Measurements from ENCODE around the gene KCNIP4. TPM values are rescaled to one million over a fixed set of nuclear protein-coding genes. Genes with fewer than 3 reads are reported as not detected.

The KCNIP4 gene
- total and polyA plus RNA-seq, 11 donors, result 0.19 TPM; not detected in 10

DNA sequence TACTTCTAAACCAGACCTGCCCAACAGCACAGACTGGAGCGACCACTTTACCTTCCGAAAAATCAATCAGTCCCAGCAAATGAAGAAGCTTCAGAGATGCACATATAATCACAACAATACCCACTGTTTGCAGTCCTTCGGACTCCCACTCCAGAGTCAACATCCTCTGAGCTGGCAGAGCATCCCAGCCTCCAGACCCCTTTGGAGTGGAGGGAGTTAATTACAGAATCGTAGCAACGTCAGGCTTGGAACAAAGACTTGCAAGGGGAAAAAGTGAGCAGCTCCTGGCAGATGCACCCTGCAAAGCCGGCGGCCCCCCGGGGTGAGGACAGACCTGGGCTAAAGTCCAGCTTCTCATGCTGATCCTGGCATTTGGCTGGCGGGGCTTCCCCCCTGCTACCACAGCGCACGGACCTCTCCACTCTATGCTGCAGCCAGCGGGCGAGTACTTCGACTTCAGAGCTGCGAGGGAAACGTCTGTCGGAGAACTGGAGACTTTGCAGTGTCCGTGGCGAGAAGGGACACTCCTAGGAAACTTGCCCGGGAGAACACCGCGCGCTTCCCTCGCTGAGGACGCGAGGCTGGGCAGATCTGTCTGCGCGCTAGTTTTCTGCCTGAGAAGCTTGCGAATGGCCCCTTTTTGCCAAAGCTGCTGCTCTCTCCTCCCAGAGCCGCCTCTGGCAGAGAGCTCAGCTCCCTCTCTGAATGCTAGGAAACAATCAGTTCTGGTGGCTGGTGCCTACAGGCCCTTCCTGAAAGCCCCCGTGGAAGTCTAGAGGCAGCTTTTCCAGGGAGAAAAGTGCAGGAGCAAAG lies 964.6 kb downstream of the KCNIP4 start:
- TF ChIP-seq POLR2A (IDR thresholded peaks at IDR 0.05), result no peak
- TF ChIP-seq, protein P1, sequence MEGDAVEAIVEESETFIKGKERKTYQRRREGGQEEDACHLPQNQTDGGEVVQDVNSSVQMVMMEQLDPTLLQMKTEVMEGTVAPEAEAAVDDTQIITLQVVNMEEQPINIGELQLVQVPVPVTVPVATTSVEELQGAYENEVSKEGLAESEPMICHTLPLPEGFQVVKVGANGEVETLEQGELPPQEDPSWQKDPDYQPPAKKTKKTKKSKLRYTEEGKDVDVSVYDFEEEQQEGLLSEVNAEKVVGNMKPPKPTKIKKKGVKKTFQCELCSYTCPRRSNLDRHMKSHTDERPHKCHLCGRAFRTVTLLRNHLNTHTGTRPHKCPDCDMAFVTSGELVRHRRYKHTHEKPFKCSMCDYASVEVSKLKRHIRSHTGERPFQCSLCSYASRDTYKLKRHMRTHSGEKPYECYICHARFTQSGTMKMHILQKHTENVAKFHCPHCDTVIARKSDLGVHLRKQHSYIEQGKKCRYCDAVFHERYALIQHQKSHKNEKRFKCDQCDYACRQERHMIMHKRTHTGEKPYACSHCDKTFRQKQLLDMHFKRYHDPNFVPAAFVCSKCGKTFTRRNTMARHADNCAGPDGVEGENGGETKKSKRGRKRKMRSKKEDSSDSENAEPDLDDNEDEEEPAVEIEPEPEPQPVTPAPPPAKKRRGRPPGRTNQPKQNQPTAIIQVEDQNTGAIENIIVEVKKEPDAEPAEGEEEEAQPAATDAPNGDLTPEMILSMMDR (IDR thresholded peaks at IDR 0.05), result no peak
- Histone ChIP-seq H3K4me3 (no peak overlapping the region), H3K36me3 (no peaks in the 10 kb centered on the region), H3K4me1 (no peaks in the 10 kb centered on the region), H3K9me3 (no peaks in the 10 kb centered on the region), H3K27ac (peak overlapping the region in 1 of 12 donors; percentile 59), H3K27me3 (peaks cover 0 to 26% (median 0%) of the 10 kb centered on the region in 9 donors)
- no peak for ATAC-seq
- 5 to 6% (median 6%) methylated on average over 25 to 31 of the region's 31 CpGs for WGBS, 4 donors
- DNase-seq, result peak in 1 of 5 donors; percentile 54
- intact Hi-C loops (cut with DNase I), result no loop called here

DNA sequence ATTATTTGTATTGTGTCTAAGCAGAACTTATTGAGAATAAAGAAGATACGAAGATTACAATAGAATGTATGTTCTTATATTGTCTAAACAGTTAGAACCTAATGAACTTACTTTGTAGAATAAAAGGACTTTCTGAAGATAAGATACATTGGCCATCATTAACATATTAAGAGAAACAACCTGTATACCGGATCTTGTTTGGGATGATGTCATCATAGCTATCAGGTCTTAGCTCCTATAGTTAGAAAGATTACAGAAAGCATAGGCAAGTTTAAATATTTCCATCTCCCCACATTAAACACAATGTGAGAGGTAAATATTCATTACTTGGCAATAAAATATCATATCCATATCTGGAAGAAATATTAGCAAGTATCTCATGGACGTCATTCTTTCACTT lies 966.0 kb downstream of the KCNIP4 start:
- TF ChIP-seq, protein P1 (IDR thresholded peaks at IDR 0.05), result no peak
- no peak for TF ChIP-seq POLR2A (IDR thresholded peaks at IDR 0.05)
- H3K36me3 ChIP-seq, result no peaks in the 10 kb centered on the region
- no peaks in the 10 kb centered on the region for H3K4me1 ChIP-seq
- 64 to 79% (median 71%) methylated on average over 3 of the region's 3 CpGs for WGBS, 4 donors
- H3K4me3 ChIP-seq, result no peak overlapping the region
- intact Hi-C loops (cut with DNase I), result no loop called here
- H3K27ac ChIP-seq, result no peak overlapping the region
- DNase-seq, result no peak
- ATAC-seq, result no peak
- no peaks in the 10 kb centered on the region for H3K9me3 ChIP-seq
- H3K27me3 ChIP-seq, result peaks cover 0 to 26% (median 0%) of the 10 kb centered on the region in 9 donors

DNA sequence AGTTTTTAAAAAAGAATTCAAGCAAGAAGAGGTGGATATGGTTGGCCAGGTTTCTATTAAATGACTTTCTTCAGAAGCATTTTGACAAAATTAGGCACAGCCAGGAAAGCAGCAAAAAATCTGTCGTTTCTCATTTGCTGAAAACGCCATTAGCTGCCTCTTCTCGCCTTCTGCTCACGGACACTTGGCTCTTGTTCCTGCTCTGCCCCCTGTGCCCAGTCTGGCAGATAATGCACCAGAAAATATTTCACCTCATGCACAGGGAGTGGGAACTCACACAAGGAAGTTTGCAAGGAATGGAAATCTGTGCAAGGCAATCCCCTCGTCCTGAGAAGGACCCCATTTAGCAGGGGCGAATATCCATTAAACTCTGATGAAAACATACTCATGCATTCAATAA lies 988.3 kb downstream of the KCNIP4 start:
- Histone ChIP-seq H3K27ac (no peak overlapping the region), H3K9me3 (no peaks in the 10 kb centered on the region), H3K4me1 (no peaks in the 10 kb centered on the region), H3K27me3 (no peaks in the 10 kb centered on the region), H3K36me3 (no peaks in the 10 kb centered on the region), H3K4me3 (no peak overlapping the region)
- ATAC-seq (no peak), DNase-seq (no peak)
- no peak for TF ChIP-seq POLR2A (IDR thresholded peaks at IDR 0.05)
- TF ChIP-seq, protein P1 (IDR thresholded peaks at IDR 0.05), result no peak
- WGBS, 4 donors, result 38 to 48% (median 45%) methylated on average over 6 of the region's 6 CpGs
- intact Hi-C loops (cut with DNase I), result no loop called here

- Histone ChIP-seq H3K9me3 (no peaks in the 10 kb centered on the region), H3K27me3 (no peaks in the 10 kb centered on the region), H3K36me3 (no peaks in the 10 kb centered on the region), H3K4me1 (no peaks in the 10 kb centered on the region), H3K27ac (no peak overlapping the region), H3K4me3 (no peak overlapping the region)
- no peak for TF ChIP-seq POLR2A (IDR thresholded peaks at IDR 0.05)
- TF ChIP-seq, protein P1 (IDR thresholded peaks at IDR 0.05), result no peak
- 61 to 73% (median 71%) methylated on average over 5 of the region's 5 CpGs for WGBS, 4 donors
- intact Hi-C loops (cut with DNase I), result no loop called here
- ATAC-seq (no peak), DNase-seq (no peak)
Measured at GRCh38 chr4:20954541-20954940, 994.0 kb downstream of the KCNIP4 start.

Measured in heart left ventricle (tissue), 16 donors.